GM19324 (cell line): ENCODE data around the gene ARSI.

Experiments
- ATAC-seq: cut with Tn5 transposase; IDR thresholded peaks from one replicate; pipeline ENCODE4 v1.9.1; 2021; ENCODE audit warnings: mild to moderate bottlenecking, moderate library complexity; ENCODE audit not compliant: unreplicated experiment, low FRiP score

Gene ARSI

DNA sequence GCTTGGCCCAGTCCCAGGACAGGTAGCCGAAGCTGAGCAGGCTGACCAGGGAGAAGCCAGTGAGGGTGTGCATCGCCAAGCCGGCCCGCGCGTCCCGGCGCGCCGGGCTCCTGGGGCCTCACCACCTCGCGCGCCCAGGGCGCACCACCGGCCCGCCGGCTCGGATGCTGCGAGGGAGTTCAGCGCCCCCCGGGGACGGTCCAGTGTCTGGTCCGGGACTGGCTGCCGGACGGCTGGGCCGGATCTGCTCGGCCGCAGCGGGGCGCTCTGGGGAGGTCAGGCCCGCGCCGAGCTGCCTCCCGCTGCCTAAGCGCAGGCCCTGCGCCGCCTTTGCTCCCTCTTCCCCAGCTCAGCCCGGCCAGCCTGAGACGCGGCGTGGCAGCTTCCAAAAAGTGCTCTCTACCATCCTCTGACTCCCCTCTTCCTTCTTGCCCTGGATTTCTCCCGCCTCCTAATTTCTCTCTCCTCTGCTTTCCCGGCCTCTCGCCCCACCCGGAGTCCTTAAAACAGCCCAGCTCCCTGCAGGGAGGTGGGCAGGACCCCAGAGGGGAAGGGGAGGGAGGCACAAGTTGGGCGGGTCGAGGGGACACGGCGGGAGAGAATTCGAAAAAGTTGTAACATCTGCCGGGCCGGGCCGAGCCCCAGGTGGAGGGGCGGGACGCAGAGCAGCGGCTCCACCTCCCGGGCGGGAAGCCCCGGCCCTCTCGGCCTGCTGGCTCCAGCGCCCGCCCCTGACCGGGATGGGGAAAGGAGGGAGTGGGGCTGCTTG is at the start of gene ARSI:
ARSI (minus strand) TSS at position 605 of the 769 bp plus-strand sequence; CDS start at position 73, 532 bp downstream.
- no peak for ATAC-seq

DNA sequence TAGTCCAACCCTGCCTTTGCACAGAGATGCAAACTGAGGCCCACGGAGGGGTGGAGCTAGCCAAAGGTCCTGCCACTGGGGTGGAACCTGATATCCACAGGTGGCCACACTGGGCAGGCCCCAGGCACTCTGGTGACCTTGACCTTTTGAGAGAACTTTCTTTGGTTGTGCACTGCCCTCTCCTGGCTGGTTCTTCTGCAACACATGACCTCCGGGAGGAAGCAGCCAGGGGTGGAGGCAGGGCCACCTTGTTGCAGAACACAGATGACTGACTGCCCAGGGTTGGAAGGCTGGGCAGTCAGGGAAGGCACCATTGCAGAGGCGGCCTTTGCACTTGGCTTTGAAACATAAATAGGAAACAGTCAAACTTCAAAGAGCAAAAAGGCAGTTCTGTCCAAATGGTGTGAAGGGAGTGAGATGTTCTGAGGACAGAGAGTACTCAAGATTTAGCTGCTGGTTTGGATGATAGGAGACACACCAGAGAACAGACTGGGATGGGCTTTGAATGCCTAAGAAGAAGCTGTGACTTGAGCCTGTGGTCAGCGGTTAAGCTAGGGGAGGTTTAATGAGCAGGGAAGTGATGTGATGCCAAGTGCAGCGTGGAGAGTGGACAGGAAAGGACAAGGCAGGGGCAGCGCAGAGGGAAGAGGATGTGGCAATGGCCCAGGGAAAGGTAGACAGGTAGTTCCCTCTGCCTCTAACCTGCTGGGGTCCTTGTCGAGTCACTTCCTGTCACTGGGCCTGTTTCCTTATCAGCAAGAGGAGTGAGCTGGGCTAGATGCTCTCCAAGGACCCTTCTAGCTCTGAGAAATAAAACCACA is 48.0 kb upstream of the ARSI start:
- ATAC-seq, result peak; percentile 85

DNA sequence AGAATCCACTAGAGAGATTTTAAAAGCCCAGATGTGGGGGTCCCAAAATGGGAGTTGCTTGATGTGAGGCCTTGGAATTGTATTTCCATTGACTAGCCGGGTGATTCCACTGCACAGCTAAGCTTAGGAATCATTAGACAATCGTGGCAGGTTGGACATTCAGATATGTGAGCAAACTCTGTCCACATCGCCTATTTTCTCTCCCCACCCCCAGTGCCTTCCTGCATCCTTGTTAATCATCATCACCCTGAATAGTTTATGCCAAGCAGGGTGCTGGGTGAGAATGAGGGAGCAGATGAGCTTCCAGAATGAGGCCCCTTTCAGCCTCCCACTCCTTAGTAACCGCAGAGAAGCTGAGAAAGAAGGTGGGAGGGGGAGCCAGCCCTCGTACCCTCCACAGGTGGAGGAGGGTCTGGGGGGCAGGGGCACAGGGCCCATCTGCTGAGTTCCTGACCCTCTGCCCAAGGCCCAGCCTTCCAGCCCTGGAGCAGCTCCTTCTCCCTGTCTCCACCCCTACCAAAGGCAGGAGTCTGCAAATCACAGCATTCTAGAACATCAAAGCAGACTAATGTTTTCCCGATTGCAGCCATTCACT is 47.1 kb upstream of the ARSI start:
- ATAC-seq, result no peak

DNA sequence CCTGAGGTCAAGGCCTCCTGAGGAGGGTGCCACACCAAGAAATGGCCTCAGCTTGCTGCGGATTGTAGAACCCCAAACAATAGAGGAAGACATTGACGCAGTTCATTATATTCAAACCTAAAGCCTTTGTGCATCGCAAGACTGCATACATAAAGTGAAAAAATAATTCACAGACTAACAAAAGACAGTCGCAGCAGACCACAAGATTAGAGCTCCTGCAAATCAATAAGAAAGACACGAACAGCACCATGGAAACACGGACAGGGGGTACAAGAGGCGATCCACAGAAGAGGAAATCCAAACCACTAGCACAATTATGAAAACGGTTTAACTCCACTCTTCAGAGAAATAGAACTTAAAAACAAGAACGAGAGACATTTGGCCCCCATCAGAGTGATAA is 44.7 kb upstream of the ARSI start:
- no peak for ATAC-seq

DNA sequence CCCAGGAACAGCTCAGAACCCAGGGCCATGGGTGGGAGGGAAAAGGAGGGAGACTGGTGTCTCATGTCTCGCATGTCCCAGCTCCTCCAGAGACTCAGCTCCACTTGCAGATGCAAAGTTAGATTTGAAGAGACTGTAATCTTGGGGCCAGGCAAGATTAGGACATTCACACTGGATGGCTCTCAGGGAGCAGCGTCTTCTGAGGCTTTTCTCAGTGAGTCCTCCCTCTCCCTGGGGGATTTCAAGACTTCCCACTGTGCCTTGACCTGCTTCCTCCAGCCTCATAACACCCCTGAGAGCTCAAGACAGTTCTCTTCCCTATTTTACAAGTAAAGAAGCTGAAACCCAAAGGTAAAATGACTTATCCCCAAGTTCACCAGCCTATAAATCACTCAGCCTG is 44.3 kb upstream of the ARSI start:
- no peak for ATAC-seq

DNA sequence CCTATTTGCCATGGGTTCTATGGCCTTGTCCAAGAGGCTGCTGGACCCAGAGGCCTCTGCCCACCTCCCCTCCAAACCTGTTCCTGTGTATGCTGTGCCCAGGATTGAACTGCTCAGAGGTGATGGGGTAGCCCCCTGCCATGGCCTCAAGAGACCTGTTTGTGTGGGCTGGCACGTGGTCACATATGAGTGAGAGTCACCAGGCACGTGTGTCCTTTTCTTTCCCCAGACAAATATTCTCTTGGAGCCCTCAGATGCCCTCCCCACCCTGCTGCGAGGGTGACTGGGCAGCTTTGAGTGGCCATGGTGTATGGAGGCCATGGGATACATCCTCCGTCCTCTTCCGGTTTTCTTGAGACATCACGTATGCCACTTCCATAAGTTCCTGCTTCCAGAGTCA is 43.9 kb upstream of the ARSI start:
- no peak for ATAC-seq

DNA sequence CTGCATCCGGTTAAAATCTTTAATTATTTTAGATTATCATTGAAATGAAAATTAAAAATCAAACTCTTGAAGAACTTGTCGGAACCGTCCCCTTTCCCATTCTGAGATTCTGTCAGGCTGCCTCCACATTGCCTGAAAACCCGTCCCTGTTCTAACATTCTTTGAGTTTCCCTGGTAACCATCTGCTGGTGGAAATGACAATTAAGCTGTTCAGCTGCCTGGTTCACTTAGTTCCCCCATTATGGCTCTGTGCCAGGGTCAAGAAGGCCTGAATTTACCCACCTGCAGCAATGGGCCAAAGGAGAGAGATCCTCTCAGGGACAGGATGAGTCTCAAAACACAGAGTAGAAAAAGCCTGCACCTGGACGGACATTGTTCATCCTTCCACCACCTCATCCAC is 43.0 kb upstream of the ARSI start:
- no peak for ATAC-seq

DNA sequence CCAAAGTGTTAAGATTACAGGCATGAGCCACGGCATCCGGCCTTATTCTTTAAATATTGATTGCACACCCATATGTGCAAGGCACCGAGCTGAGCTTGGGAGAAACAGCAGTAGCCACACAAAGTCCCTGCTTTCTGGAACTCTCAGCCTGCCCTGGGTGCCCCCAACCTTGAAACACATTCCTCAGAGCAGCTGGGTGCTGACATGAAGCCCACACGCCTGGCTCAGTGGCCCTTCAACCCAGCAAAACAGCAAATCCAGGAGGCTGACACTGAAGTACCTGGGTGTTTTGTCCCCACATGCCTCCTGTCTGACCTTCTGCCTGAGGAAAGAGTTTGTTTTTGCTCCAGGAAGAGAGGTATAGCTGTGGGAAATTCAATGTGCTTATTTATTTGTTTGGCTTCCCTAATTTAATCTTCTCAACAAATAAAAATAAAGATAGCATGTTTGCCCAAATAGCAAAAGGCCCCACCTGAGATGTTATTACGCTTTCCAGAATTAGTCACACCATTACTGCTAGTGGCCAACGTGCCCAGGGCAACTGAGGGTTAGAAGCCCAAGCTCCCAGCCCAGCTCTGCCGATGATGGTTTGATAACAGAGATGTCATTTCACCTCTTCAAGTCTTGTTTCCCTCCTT is 41.4 kb upstream of the ARSI start:
- no peak for ATAC-seq

DNA sequence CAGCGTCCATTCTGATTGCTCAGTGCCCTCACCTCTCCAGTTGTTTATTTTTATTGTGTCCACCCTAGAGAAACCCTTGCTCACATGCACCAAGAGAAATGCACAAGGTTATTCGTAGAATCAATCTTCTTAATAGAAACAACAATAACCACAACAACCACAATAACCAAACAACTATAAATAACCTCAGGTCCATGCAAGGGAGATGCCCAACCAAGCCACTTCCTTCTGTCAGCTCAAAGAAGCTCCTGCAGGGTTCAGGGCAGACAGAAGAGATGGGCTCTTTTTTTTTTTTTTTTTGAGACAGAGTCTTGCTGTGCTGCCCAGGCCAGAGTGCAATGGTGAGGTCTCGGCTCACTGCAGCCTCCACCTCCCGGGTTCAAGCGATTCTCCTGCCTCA is 39.9 kb upstream of the ARSI start:
- no peak for ATAC-seq

DNA sequence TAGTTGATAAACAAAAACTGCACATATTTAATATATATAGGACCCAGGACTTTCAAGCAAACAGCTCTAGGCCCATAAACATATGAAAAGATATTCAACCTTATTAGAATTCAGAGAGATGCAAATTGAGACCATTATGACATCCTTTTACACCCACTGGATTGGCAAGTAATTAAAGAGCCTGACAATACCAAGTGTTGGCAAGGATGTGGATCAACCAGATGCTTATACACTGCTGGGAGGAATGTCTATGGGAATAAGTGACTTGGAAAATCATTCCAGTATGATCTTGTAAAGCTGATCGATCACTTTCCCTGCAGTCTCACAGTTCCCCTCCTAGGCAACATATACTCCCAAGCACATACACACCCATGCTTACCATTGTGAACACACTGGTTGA is 39.3 kb upstream of the ARSI start:
- ATAC-seq, result no peak

DNA sequence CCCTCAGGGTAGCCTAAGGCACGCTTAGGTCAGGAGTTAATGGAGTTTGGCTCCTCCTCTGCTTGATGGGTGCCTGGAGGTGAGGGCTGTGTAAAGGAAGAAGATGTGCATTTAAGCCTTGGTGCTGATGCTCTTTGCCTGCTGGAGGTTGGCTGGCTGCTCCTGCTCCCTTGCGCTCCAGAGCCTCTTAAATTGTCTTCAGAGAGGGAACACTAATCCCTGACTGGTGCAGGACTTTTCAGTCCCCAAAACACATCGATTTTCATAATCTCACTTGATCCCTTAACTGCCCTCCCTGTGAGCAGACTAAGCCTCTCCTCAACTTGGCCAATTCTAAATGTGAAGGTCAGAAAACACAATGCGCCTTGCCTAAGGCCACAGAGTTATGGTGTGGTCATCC is 38.6 kb upstream of the ARSI start:
- ATAC-seq, result no peak

DNA sequence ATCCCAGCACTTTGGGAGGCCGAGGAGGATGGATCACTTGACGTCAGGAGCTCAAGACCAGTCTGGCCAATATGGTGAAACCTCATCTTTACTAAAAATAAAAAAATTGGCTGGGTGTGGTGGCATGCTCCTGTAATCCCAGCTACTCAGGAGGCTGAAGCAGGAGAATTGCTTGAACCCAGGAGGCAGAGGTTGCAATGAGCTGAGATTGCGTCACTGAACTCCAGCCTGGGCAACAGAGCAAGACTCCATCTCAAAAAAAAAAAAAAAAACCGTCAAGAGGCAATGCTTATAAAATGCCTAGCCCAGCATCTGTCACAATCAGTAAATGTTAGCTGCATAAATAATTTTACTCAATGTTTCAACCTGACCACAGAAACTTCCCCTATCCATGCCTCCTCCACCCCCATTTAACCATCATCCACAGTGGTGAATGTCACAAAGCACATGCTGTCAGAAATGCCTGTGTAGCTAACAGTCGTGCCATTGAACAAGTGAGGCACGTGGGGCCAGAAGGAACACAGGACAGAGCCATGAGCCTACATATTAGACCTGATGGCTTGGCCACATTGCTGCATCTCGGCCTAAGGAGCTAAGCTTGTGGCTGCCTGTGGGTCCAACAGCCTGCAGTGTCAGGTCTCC is 38.0 kb upstream of the ARSI start:
- ATAC-seq, result no peak

DNA sequence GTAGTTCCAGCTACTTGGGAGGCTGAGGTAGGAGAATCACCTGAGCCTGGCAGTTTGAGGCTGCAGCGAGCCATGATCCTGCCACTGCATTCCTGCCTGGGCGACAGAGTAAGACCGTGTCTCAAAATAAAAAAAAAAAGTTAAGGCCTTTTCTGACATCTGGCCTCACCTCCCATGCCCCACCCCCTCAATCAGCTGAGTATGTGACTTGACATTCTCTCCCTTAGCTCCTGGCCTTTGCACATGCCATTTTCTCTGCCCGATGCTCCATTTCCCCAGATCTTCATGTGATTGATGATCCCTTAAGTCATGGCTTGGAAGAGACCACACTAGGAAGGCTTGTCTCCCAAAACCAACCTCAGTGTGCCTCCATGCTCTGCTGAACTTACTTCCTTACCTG is 37.1 kb upstream of the ARSI start:
- ATAC-seq, result no peak

DNA sequence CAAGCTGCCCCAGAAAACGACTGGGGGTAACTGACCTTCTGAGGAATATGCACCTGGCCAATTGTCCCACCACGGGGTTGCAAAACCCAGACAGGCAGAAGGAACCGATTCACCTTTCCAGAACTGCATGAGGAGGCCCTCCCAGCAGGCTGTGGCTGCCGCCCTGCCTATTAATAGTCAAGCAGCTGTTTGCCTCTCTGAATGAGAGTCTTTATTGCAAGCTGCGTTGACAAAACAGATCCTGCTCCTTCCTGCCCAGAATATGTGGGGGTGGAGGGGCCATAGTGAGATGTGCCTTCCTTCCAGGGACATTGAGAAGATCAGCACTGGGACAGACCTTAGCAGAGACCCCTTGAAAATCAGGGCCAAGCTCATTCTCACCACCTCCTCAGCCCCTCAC is 36.5 kb upstream of the ARSI start:
- no peak for ATAC-seq

DNA sequence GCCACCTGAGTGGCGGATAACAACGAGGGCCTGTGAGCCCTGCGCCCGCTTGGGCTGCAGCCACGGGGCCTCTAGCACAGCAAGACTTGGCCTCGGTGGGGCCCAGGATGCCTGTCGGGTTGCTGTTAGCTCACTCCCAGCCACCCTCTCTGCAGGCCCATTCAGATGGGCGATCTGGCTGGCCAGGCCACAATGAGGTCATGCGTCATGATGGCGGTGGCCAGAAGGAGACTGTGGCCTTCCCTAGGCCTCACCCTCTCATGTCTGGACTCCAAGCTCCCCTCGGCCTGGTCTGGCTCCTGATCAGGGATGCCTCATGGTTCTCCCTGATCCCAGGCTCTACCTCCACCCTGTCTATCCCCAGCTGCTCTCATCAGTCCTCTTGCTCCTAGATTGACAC is 35.8 kb upstream of the ARSI start:
- no peak for ATAC-seq

DNA sequence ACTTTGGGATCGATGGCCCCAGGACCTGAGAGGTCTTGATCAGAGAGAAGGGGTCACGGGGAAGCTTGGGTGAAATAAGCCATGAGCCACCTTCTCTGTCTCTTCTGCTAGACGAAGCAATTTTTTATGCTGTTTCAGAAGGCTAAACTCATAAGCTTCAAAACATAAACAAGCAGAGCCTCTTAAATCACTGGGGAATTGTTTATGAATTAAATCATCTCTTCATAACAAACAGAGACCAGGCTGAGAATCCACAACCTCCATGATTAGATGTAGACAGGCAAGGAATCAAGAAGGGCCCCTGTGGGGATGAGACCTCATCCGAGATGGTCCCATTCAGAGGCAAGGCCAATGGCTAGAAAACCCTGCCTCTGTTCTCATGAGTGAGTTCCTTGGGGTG is 33.1 kb upstream of the ARSI start:
- ATAC-seq, result no peak

DNA sequence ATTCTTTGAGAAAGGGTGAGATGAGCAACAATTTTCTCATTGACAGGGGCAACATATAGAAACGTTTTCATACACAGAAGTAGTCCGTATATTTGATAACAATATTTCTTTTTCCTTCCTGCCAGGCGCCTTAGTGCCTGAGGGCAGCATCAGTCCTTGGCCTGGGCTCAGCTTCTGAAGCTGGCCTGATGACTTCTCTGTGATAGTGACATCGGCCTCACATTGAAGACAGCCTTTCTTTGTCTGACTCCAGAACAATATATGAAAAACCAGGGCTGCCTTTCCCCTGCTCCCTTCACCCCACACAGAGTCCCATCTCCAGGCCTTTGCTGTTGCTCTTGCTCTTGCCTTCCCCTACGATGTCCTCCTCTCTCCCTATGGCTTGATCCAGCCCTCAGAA is 30.7 kb upstream of the ARSI start:
- ATAC-seq, result no peak

DNA sequence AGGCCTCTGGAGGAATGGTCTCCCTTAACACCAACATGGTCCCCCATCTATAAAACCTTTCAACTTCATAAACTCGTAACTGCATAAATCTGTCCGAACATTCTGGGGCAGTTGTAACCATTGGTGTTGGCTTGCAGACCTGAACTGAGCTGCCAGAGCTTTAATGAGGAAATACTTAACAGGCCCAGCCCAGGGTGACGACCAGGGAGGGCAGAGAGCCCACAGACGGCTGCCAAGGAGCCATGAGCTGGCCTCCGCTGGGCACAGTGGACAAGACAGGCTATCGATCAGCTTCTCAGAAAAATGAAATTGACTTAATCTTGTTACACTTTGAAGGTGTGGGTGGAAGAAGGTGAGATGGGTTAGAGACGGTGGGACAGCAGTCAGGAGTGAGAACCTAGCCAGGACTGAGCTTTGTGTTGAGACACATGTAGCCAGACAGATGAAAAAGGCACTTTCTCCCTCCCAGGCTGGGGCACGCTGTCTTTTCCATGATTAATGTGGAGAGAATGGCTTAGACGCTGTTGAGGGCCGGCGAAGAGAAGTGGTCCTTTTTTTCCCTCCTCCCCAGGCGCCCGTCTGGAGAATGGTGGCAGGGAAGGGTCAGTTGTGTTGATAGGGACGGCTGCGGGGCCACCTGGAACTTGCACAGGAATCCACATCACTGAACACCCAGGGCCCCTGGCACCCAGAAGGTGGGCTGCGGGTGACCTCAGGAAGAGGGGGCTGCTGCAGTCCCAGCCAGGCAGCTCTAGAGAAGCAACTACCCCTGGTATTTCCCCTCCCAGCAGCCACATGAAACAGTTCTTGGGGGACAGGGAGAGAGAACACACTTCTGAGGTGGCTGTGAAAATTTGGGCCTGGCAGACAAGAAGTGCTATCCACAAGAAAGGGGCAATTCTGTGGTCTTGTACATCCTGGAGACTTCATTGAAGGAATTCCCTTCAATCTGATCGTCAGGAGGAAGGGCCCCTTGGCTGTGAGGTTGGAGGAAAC is 27.5 kb upstream of the ARSI start:
- no peak for ATAC-seq

DNA sequence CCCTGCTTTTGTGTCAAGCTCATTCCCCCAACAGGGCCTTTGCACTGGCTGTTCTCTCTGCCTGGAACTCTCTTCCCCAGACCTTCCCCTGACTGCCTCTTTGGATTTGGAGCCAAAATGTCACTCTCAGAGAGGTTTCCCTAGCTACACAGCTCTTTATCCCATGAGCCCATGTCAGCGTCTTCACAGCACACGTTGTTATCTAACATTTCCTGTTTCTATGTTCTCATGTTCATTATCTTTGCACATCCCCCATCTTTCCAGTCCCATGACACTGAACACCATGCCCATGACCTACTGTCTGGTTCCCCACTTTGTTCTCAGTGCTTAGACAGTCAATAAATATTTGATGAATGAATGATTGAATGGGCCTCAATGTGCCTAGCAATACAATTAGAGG is 26.3 kb upstream of the ARSI start:
- ATAC-seq, result no peak
